ENCODE data around the gene KLHL30.

The KLHL30 gene

DNA sequence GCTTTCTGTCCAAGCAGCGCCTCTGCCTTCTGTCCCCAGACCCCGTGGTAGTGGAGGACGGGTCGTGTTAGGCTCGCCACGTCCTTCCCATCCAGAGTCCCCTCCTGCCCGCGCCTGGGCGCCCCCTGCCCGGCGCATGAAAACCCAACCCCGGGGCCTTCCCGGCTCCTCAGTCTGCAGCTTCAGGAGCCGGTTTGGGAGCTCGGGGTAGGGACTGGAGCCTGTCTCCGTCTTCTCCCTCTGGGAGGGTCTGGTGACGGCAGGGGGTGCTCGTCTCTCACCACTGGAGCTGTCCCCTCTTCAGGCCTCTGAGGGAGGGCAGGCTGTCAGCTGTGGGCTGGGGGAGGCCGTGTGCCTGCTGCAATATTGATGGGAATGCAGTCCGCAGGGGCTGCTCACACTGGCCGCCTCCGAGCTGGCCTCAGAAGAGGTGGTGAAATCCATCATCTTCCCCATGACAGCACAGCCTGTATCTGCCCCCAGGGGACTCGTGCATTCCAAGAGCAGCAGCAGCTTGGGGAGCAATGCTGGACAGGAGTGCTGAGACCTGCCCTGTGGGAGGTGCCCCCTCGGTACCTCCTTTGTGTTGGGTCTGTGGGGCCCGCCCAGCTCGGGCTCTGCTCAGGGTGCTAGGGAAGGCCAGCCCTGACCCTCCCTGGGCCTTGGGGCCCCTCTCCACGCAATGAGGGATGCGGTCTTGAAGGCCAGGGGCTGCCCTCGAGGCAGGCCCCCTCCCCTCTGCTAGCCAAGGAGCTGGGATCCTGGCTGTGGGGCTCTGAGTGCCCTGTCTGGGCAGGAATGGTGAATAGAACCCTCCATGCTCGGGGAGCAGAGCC is 17.8 kb upstream of the KLHL30 start:
- no peak for DNase-seq (ENCODE audit: low read depth in 3 of 3)

DNA sequence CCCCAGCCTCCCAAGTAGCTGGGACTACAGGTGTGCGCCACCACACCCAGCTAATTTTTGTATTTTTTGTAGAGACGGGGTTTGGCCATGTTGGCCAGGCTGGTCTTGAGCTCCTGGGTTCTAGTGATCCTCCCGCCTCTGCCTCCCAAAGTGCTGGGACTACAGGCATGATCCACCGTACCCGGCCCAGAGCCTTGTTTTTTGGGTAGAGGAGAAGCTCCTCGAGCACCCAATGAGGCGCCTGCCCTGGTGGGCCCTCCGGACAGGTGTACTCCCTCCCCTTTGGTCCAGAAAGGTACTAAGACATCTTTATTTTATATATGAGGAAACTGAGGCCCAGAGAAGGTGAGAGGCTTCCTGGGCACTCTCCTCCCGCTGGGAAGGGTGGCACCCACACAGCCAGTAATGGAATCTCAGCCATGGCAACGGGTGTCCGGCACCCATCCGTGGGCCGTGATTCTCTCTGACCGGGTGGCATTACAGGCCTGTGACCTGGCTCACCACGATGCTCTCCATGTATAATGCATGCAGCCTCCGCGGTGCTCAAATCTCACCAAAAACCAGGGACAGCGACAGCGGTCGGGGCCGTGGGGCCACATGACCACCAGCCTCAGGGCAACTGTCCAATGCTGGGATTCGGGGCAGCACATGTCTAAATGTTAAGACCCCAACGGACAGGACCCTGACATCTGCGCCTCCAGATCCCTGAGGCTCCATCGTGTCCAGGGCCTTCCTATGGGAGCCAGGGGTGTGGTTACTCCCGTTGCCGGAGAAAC is 16.8 kb upstream of the KLHL30 start:
- no peak for DNase-seq (ENCODE audit: low read depth in 3 of 3)

DNA sequence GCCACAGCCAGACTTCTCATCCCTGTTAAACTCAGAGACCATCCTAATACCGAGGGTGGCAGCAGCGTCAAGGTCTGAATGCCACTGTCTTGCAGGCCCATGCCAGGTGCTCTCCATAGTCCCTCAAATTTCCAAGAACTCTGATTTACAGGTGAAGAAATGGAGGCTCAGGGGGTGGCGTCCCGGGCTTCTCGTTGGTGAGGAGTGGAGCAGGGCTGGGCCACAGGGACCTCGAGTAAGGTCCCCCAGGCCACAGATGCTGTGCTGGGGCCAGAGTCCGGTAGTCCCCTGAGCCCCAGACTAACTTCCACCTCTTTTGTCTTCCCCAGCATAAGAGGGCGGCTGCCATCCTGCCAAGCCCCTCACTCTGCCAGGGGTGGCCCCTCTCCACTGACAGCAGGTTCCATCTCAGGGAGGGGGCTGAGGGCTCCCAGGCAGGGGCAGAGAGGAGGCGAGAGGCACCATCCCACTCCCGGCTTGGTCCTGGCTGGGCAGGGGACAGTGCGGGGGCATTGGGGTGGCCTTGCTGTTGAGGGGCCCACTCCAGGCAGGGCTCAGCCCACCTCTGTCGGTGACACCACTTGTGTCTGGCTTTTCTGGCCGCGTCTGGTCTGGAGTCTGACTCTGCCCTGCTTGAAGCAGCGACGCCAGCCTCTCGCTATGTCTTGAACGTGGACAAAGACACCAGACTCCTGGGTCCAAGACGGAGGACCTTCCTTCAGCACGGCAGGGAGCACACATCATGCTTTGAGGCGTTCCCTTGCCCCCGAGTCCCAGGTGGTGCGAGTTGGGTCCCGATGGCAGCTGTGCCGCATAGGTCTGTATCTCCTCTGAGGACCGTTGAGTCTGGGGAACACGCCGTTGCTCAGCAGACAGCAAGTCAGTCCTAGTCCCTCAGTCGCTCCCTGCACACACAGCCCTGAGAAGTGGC is 15.9 kb upstream of the KLHL30 start:
- no peak for DNase-seq (ENCODE audit: low read depth in 3 of 3)

DNA sequence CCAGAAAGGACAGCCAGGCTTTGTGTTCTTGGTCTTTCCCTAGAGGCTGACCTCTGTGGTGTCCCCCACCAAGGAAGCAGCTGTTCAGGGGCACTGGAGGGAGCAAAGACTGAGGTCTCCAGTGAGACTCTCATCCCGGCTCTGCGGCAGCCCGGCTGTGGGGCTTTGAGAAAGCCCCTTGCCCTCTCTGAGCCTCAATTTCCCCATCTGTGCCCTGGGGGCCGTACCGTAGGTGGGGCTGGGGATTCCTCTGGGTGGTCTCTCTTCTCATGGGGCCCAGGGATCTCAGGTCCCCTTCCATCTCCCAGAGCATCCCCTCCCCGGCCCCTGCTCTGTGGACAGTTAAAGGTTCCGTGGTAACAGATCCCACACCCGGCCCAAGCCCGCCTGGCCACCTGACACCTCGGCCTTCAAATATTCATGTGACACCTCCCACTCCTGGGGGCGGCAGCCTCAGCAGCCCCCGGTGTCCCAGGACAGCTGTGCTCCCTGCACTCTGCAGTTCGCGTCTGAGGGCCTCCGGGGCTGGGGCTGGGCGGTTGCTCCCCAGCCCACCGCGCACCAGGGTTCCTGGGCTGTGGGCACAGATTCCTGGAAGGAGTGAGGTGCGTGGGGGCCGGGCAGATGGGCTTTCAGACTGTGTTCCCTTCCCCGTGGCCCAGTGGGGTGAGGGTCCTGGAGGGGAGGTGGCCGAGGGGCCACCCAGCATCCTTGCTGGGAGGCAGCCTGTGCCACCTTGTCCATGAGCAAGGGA is 15.1 kb upstream of the KLHL30 start:
- no peak for DNase-seq (ENCODE audit: low read depth in 3 of 3)

DNA sequence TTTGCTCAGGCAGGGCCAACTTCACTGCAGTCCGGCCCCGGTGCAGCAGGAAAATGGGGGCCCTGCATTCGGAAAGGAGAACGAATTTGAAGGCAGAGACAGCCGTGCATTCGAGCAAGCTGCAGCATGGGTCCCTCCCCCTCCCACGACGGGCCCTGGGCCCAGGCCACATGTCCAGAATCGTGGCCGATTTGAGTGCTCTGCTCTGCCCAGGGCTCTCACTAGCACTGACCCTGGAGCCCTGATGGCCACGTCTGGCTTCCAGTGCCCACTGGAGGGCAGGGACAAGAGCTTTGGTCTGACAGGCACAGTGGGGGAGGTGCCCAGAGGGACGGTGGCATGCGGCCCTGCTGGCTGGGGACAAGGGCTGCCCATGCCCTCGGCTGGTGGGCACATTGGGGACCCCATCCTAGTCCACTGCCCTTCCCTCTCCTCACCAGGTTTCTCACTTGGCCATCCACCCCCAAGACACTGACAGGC is 14.4 kb upstream of the KLHL30 start:
- no peak for DNase-seq (ENCODE audit: low read depth in 3 of 3)

DNA sequence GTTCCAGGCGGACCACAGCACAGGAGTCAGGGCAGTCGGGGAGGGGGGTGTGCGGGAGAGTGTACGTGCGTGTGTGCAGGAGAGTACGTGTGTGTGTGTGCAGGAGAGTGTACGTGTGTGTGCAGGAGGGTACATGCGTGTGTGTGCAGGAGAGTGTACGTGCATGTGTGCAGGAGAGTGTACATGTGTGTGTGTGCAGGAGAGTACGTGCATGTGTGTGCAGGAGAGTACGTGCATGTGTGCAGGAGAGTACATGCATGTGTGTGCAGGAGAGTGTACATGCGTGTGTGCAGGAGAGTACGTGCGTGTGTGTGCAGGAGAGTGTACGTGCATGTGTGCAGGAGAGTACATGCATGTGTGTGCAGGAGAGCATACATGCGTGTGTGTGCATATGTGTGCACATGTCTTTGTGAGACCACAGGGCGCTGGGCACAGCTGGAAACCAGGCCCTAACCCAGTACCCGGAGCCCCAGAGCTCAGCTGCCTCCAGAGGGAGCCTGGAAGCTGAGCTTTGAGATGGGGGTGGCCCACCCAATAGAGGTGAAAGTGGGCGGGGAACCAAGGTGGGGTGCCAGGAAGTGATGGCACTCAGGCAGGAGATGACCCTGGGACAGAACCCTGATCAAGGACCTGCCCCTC is 13.9 kb upstream of the KLHL30 start:
- no peak for DNase-seq (ENCODE audit: low read depth in 3 of 3)

DNA sequence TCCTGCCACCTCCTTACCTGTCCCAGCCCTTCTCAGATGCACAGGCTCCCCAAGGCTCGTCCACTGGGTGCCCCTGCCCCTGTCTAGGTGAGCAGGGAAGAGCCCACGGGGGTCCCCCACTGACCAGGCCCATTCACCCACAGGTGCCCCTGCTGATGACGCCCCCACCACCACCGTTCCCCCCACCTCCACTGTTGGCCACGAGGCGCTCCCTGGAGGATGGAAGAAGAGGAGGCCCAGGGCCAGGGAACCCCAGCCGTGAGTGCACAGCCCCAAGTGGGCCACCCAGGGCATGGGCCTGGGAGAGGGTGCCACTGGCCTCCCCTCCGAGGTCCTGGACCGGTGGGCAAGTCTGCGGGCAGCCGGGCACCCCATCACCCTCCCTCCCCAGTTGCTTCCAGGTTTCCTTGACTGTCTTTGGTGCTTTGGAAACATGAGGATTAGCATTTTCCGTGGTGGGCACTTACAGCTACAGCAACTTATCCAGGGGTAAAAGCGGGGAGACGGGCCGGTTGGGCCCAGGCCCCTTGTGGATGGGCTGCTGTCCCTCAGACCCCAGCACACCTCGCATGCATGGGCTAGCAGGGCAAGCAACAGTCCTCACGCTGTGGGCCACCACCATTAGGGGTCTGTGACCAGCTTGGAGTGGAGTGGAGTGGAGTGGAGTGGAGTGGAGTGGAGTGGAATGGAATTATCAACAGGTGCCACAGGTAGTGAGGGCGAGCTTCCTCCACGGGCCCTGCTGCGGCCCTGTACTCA is 13.2 kb upstream of the KLHL30 start:
- no peak for DNase-seq (ENCODE audit: low read depth in 3 of 3)

DNA sequence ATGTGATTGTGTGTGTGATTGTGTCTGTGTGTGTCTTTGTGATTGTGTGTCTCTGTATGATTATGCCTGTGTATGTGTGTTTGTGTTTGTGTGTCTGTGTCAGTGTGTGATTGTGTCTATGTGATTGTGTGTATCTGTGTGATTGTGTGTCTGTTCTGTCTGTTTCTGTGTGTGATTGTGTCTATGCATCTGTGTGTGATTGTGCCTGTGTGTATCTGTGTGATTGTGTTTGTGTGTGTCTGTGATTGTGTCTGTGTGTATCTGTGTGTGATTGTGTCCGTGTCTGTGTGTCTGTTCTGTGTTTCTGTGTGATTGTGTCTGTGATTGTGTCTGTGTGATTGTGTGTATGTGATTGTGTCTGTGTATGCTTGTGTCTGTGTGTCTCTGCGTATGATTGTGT is 12.1 kb upstream of the KLHL30 start:
- no peak for DNase-seq (ENCODE audit: low read depth in 3 of 3)

DNA sequence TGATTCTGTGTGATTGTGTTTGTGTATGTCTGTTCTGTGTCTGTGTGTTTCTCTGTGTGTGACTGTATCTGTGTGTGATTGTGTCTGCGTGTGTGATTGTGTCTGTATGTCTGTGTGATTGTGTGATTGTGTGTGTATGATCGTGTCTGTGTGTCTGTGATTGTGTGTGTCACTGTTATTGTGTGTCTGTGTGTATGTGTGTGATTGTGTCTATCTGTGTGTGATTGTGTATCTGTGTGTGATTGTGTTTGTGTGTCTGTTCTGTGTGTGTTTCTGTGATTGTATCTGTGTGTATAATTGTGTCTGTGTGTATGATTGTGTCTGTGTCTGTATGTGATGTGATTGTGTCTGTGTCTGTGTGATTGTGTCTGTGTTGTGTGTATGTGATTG is 11.7 kb upstream of the KLHL30 start:
- no peak for DNase-seq (ENCODE audit: low read depth in 3 of 3)

DNA sequence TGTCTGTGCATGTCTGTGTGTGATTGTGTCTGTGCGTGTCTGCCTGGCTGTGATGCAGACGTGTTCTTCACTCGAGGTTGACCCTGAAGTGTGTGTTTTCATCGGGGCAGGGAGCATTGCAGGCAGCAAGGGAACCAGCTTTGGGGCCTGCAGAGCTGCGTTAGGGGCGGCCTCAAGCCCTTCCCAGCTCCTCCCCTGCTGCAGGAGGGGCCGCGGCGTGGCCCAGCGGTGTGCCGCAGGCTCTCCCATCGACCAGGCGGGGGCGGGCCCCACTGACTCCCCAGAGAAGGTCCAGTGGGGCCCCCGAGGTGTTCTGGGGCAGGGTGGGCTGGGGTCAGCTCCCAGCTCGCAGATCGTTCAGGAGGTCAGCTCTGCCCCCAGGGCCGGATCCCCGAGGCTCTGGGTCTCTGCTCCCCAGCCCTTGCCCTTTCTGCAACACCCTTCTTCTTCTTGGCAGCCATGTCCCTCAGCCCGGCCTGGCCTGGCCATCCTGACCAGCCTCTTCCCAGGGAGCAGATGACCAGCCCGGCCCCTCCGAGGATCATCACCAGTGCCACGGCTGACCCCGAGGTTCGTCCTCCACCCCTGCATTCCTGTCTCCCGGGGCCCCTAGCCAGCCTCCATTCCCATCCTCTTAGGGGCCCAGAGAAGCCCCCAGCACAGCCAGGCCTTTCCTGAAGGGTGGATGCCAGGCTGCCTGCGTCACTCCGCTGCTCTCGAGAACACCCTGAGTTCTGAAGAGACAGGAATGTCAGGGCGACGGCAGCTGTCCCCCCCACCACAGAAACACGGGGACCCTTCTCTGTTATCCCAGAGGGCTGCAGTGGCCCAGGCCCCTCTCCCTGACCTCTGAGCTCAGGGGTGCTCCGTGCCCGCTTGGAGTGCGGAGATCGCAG is 11.1 kb upstream of the KLHL30 start:
- no peak for DNase-seq (ENCODE audit: low read depth in 3 of 3)

DNA sequence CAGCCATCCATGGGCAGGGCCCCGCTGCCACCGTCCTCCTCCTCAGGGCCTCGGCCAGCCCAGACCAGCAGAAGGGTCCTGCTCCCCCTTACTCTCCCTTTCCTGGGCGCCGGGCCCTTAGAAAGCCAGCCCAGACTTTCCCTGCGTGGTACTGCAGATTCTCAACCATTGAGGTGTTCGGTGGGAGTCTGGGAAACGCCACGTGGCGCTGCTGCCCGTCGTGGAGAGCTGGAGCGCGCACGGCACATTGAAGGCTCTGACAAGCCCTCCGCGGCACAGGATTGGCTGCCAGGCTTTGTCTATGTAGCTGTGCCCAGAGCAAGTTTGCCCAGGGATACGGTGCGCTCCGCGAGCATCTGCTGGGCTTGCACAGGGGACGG is 10.4 kb upstream of the KLHL30 start:
- DNase-seq (ENCODE audit: low read depth in 3 of 3), result no peak

DNA sequence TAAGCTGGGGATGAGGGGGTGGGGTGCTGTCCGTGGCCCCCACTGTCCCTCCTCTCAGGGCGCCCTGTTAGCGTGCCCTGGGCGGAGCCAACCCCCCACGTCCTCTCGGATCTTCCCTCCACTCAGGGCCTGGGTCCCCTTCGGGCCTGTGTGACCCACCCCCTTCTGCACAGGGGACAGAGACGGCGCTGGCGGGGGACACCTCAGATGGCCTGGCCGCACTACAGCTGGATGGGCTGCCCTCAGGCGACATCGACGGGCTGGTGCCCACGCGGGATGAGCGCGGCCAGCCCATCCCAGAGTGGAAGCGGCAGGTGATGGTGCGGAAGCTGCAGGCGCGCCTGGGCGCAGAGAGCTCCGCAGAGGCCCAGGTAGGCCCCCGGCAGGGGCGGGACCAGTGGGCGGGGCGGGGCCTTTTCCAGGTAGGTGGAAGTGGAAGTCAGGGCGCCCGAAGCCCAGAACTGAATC is 9.9 kb upstream of the KLHL30 start:
- DNase-seq (ENCODE audit: low read depth in 3 of 3), result no peak

DNA sequence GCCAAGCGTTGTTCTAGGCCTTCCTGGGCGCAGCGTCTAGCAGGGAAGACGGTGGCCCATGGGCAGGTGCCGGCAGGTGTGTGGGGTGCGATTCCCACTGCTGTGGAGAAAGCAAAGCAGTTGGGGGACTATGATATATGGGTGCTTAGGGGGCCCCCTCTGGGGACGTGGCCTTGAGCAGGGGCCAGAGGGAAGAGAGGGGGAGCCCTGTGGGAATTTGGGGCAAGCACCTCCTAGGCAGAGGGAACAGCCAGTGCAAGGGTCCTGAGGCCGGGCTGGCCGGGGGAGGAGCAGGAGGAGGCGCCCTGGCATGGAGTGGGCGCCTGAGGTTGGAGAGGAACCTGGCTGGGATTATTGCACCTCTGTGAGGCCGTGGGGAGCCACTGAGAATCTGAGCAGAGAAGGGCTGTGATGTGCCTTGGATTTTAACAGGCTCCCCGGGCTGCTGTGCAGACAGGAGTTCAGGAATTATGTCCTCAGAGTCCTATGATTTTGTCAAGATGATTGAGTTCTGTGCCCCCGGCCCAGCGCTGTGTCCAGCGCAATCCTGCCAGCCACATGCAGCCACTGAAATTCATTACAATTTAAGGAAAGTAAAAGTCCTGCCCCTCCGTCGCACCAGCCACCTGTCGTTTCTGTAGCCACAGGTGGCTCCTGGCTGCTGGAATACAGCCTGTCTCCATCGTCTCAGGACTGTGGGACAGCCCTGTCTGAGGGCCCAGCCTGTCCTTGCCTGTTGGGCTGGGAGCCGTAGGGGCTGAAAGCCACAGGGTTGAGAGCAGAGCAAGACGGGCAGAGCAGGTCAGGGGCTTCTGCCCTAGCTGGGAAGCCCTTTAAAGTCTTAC is 9.1 kb upstream of the KLHL30 start:
- no peak for DNase-seq (ENCODE audit: low read depth in 3 of 3)

DNA sequence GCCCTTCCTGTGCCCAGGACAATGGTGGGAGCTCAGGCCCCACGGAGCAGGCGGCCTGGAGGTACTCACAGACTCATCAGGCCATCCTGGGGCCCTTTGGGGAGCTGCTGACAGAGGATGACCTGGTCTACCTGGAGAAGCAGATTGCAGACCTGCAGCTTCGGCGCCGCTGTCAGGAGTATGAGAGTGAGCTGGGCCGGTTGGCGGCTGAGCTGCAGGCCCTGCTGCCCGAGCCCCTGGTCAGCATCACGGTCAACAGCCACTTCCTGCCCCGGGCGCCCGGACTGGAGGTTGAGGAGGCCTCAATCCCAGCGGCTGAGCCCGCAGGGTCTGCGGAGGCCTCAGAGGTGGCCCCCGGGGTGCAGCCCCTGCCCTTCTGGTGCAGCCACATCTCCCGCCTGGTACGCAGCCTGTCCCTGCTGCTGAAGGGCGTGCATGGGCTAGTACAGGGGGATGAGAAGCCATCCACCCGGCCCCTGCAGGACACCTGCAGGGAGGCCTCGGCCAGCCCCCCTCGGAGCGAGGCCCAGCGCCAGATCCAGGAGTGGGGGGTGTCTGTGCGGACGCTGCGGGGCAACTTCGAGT is 8.3 kb upstream of the KLHL30 start:
- DNase-seq (ENCODE audit: low read depth in 3 of 3), result no peak

DNA sequence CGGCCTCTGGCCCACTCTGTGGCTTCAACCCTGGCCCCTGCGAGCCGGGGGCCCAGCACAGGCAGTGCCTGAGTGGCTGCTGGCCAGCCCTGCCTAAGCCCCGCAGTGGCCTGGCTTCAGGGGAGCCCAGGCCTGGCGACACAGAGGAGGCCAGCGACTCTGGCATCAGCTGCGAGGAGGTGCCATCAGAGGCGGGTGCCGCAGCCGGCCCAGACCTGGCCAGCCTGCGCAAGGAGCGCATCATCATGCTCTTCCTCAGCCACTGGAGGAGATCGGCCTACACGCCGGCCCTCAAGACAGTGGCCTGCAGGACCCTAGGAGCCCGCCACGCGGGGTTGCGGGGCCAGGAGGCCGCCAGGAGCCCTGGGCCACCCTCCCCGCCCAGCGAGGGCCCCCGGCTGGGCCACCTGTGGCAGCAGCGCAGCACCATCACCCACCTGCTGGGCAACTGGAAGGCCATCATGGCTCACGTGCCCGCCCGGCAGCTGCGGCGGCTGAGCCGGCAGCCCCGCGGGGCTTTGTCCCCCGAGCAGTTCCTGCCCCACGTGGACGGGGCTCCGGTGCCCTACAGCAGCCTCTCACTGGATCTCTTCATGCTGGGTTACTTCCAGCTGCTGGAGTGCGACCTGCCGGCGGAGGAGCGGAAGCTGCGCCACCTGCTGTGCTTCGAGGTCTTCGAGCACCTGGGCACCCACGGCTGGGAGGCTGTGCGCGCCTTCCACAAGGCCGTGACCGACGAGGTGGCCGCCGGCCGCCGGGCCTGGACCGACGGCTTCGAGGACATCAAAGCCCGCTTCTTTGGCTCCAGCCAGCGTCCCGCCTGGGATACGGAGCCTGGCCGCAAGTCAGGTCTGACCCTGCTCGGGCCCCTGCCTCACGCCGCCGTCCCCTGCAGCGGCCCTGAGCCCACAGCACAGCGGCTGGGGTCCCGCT is 7.5 kb upstream of the KLHL30 start:
- DNase-seq (ENCODE audit: low read depth in 3 of 3), result no peak

DNA sequence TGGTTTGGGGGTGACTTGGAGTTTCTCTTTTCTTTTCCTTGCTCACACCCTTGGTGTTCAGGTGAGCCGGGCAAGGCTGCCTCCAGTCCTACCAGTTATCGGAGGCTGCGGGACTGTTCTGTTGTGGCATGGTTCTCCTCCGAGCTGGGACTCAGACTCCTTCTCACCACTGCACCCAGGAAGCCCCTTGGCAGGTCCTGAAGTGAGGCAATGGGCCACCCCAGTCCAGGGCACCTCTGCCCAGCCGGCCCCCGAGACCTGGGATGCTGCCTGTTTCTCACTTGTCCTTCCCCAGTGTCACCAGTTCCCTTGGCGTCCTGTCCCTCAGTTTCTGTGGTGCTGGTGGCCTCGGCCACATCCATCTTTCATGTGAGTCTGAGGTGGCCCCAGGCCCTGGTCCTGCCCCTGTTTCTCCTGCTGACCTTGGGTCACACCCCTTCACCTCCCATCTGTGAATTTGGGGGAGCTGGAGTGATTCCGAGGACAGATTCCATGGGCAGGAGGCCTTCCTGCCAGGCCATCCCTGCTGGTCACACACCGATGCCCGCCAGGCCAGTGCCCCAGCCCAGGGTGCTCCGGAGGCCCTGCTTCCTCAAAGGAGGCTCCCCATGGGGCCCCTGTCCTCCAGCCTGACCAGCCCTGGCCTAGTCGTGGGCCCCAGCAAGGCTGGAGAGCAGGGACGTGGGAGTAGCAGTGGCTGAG is 6.6 kb upstream of the KLHL30 start:
- no peak for DNase-seq (ENCODE audit: low read depth in 3 of 3)
